ENCODE measurements around the gene AP4B1. TPM values are rescaled to one million over a fixed set of nuclear protein-coding genes. Genes with fewer than 3 reads are reported as not detected.
"Not testable (repeated sequence)": the region's sequence is repeated elsewhere in the genome, so short reads cannot be mapped to it uniquely, and the experiment has no call there.

Gene AP4B1
- total RNA-seq: 15.3 and 16.8 TPM in 2 replicates

DNA sequence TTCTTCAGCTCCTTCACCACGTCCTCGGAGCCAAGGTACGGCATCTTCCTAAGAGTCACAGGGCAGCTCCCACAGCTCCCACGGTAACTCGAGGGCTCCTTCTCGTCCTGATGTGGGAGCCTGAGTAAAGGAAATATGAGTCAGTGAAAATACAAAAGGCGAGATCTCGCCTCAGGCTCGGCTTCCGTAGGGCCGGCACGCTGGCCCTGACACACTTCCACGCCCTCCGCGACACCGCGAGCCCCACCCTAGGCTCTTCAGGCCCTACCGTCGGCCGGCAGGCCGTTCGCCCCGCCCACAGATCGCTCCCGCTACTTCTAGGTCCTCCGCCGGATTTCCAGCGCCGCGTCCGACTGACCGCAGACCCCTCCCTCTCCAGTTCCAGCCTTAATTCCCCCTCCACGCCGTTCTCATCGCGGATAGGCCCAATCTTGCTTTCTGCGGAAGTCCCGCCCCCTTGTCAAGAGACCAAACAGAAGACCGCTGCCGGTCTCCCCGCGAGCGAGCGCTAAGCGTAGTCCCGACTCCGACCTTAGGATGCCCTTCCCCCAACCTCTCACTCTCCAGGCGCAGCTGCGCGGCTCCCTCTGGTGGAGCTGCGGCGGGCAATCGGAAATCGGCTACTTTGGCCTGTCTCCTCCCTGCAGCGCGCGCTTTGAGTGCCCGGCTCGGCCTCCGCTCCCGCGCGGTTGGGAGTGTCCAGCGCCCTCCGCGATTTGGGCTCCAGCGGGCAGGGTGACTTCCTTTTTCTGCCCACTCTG, at the start of gene AP4B1, which contains the start of gene DCLRE1B:
TSS of gene AP4B1 (minus strand) at position 126 of the 761 bp plus-strand sequence. CDS start at position 44, 82 bp downstream.
TSS of gene DCLRE1B (plus strand) at position 653 of the 761 bp plus-strand sequence. CDS start 261 bp downstream, outside the sequence.
- DNase-seq (ENCODE audit: low read depth in 2 of 2): peak; percentile 99 to 100

- DNase-seq (ENCODE audit: low read depth in 2 of 2): no peak
These were observed 47.1 kb upstream of the AP4B1 start for GRCh38 chr1:113951719-113952118.

DNA sequence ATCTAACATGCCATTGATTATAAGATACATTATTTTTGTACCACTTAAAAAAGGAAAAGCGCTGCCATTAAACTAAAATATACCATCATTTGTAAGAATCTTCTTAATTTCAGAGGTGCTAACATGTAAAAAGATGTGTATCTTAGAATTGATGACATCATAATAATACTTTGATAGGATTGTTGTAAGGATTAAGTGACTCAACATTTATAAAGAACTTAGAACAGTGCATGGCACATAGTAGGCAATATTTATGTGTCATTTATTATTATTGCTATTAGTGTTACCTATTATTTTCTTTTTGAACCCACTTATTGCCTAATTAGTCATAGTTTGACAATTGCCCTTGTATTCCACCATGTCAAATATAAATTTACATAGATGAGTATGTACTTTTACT, 46.3 kb upstream of the AP4B1 start:
- no peak for DNase-seq (ENCODE audit: low read depth in 2 of 2)

DNA sequence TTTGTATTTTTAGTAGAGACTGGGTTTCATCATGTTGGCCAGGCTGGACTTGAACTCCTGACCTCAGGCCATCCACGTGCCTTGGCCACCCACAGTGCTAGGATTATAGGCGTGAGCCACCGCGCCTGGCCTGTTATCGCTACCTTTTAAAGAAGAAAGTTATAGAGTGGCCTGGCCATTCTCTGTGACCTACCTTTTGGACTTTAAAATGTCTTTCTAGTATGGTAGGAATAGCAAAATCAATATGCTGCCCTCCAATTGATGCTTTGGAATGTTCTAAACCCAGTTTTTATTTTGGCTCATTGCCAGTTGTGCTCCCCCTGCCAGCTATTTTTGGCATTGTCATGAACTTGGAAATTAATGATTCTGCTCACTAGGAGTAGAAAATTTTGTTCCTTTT, 44.4 kb upstream of the AP4B1 start:
- DNase-seq (ENCODE audit: low read depth in 2 of 2): peak in 1 of 2 donors; percentile 23

- DNase-seq (ENCODE audit: low read depth in 2 of 2): not testable (repeated sequence)
These were observed 43.6 kb upstream of the AP4B1 start for GRCh38 chr1:113948151-113948550.

DNA sequence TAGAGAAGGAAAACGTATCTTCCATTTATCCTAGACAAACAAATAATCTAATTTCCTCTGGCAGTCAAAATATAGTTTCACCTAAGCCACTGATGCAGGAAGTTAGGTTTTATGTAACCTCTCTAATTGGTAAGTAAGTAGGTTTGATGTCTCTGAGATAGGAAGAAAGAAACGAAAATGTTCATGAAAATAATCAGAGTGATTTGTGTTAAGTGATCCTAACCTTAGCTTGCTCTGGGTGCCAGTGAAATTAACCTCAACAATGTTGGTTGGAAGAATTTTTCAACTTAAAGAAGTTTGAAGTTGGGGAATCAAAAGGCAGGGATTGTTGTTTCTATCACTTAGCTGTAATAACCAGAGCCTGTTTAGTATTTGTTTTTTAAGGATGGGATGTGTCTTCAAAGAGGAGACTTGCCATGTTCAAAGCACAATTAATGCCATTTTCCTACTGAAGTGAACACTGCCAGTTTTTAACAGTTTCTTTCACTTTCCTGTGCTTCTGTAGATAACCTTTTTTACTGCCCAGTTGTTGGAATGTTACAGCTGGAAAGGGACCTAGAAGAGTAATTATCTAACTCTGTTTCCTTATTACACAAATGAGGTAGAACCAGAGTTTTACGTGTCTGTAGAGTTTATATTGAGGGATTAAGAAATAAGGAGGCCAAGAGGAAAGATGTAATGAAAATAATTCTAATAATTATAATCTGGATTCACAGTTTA, 42.9 kb upstream of the AP4B1 start:
- DNase-seq (ENCODE audit: low read depth in 2 of 2): no peak

GRCh38 chr1:113946678-113947387, 42.2 kb upstream of the AP4B1 start:
- peak in 1 of 2 donors; percentile 42 for DNase-seq (ENCODE audit: low read depth in 2 of 2)

GRCh38 chr1:113946112-113946511, 41.5 kb upstream of the AP4B1 start:
- no peak for DNase-seq (ENCODE audit: low read depth in 2 of 2)

DNA sequence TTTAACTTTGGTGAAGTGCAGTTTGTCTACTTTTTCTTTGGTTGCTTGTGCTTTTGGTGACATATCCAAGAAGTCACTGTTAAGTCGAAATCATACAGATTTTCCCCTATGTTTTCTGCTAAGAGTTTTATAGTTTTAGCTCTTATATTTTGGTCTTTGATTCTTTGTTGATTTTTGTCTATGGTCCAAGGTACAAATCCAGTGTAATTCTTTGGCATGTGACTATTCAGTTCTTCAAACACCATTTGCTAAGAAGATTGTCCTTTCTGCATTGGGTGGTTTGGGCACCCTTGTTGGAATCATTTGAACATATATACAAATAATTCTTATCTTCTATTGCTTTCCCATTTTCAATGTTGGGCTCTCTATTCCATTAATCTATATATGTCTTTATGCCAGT, 40.7 kb upstream of the AP4B1 start:
- DNase-seq (ENCODE audit: low read depth in 2 of 2): no peak

- no peak for DNase-seq (ENCODE audit: low read depth in 2 of 2)
These were observed 38.6 kb upstream of the AP4B1 start for GRCh38 chr1:113943028-113943811.

DNA sequence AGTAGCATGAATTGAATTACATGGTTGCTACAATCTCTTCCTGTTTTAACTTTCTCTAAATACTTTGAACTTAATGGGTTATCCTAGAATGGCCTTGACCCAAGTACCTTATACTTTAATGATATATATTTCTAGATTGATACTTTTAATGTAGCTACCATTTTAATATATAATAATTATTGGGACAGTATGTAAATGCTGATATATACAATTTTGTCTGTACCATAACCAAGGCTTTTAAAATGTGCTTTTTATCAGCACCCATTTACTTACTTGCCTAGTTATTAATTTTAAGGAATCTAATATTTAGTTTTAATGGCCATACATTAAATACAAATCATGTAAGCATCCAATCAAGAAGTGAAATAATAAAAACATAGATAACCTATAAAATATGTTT, 37.9 kb upstream of the AP4B1 start:
- DNase-seq (ENCODE audit: low read depth in 2 of 2): no peak

DNA sequence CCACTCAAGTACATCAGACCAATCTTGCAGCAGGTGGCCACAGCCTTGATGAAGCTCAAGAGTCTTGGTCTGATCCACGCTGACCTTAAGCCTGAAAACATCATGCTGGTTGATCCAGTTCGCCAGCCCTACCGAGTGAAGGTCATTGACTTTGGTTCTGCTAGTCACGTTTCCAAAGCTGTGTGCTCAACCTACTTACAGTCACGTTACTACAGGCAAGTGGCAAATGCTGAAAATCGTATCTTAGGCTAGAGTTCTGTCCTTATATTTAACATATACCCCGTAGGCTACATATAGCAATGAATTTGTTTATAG, 36.6 kb upstream of the AP4B1 start:
- no peak for DNase-seq (ENCODE audit: low read depth in 2 of 2)

GRCh38 chr1:113940365-113941244, 36.0 kb upstream of the AP4B1 start:
- DNase-seq (ENCODE audit: low read depth in 2 of 2): no peak

DNA sequence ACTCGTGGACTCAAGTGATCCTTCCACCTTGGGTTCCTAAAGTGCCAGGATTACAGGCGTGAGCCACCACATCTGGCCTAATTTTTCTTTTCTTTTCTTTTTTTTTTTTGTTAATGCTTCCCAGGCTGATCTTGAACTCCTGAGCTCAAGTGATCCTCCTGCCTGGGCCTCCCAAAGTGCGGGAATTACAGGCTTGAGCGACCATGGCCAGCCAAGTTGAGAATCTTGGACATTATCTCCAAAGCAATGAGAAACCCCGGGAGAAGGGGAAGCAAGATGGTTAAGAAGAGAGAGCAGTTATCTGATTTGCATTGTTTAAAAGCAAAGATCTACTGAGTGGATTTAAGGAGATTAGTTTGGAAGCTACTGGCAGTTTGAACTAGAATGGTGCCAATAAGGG, 33.6 kb upstream of the AP4B1 start:
- DNase-seq (ENCODE audit: low read depth in 2 of 2): no peak

DNA sequence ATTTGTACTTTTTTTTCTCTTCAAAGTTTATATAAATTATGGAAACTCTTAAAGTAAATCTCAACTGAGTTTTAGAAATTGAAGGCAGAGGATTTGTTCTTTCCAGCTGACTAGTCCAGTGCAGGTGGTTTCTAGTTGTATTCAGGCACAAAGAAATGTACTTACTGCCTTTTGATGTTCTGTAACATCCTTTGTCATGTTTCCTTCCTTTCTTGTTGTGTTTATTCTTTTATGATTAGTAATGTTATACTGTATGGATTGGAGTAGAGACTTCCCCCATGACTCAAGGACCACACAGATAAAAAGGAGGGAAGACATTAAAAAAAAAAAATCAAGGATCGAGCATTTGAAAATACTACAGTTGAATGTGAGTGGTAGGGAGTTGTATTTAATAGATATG, 32.5 kb upstream of the AP4B1 start:
- peak in 1 of 2 donors; percentile 59 for DNase-seq (ENCODE audit: low read depth in 2 of 2)

DNA sequence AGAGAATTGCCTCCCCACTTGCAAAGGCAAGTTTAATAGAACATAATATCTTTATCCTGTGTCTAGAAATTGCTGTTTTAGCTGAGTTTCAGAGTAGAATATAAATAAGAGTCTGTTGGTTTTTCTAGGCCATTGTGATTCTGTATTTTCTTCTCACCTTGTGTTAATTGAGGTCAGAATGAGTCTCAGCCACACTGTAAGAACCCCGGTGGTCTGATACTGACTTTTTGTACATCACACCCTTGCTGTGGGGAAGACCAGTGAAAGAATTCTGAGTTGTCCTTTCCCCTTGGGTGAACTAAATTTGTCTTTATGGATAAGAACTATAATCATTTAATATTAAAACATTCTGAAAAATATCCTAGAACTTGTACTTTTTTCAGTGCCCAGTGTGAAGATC, 31.4 kb upstream of the AP4B1 start:
- no peak for DNase-seq (ENCODE audit: low read depth in 2 of 2)

DNA sequence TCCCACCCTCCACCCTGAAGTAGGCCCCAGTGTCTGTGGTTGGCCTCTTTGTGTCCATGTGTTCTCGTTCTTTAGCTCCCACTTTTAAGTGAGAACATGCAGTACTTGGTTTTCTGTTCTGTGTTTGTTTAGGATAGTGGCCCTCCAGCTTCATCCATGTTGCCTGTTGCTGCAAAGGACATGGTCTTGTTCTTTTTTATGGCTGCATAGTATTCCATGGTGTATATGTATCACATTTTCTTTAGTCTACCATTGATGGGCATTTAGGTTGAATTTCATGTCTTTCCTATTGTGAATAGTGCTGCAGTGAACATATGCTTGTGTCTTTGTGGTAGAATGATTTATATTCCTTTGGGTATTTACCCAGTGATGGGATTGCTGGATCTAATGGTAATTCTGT, 30.6 kb upstream of the AP4B1 start:
- DNase-seq (ENCODE audit: low read depth in 2 of 2): no peak

DNA sequence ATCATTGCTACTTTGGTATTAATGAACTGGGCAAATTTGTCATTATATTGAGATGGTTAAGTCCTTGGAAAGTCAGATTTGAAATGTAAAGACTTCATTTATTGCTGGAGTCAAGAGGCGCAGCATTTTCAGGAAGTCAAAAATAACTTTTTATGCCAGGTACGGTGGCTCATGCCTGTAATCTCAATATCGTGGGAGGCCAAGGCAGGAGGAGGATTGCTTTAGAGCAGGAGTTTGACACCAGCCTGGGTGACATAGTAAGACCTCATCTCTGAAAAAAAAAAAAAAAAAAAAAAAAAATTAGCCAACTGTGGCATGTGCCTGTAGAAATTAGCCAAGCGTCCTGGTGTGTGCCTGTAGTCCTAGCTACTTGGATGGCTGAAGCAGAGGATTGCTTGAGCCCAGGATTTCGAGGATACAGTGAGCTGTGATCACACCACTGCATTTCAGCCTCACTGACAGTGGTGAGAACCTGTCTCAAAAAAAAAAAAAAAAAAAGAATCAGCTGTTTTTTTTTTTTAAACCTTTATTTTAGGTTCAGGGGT, 30.0 kb upstream of the AP4B1 start:
- no peak for DNase-seq (ENCODE audit: low read depth in 2 of 2)

DNA sequence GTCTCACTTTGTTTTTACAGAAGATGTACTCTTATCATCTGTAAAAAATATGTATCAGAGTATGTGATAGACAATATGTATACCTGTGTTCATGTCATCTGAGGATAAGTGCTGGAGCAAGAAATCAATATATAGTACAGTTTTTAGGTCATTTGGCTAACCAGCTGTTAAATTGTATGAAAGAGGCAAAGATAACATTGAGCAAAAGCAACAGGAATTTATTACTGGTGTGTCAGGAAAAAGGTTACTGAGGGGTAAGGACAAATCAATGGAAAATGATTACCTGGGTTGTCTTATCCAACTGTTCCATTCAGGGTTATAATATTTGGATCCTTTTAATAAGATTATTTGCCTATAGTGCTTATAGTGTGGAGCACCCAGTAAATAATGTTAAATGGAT, 29.4 kb upstream of the AP4B1 start:
- no peak for DNase-seq (ENCODE audit: low read depth in 2 of 2)

- DNase-seq (ENCODE audit: low read depth in 2 of 2): peak in 1 of 2 donors; percentile 62
These were observed 26.9 kb upstream of the AP4B1 start for GRCh38 chr1:113931451-113931851.
